ENCODE results near the gene TGIF1. TPM values are rescaled to one million over a fixed set of nuclear protein-coding genes. Genes with fewer than 3 reads are reported as not detected.
"Not testable (repeated sequence)": the region's sequence is repeated elsewhere in the genome, so short reads cannot be mapped to it uniquely, and the experiment has no call there.

Gene TGIF1
- total RNA-seq, 1 donor from 2014 or later: 14.1 TPM

DNA sequence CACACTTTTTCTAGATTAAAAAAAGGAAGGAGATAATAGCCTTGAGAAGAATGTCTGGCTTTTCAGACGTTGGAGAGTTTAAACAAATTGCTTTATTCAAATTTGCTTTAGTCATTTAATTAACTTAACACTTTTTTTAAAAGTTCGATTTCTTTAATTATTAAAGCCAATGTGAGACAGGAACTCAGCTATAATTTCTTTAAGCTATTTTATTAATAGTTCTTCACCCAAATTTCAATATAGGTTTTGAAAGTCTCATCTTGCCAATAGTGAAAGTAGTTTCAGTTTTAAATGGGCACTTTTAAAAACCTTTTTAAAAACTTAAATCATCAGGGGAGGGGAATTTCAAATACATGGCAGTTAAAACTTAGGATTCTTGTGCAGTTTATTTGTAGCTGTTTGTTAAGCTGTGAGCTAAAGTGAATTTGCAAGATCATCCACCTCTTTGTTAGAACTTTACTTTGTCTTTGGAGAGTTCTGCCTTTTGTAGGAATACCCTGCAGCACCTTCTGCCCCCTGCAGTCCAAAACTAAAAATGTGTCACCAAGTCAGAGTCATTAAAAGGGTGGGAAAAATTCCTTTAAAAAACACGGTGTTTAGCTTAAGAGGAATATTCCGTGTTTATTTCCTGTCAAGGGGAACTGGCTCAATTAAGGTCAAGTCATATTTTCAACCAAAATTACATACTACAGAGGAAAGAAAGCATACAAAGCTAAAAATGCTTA lies 4.6 kb downstream of the TGIF1 start:
- intact Hi-C loops (cut with micrococcal nuclease): loop anchor here (1.0 to 10.0 kb wide), 11 partner anchors 74 to 1783 kb away; no protein-coding TSS in a partner anchor

DNA sequence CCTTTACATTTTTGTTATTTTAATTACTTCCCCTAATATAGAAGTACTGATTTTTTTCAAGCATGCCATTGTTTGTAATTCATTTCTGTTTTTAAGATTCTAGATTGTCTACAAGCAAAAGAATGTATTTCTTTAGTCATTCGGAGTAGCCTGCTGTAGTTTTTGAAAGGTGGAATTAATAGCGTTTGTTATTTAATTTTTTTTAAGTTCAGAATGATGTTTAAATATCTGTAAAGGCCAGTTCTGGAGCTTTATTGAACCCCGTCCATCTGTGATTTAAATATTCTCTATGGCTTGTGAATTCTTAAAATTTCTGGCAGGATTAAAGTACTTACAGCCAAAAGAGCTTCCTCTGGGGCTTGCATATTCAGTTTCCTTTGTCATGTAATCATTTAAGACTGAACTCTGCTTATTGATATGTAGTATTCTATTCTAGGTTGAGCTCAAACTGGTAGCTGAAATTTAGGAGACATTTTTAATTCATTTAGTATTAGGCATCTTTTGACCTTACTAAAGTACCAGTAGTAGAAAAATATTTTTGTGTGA lies 5.2 kb downstream of the TGIF1 start:
- intact Hi-C loops (cut with micrococcal nuclease): loop anchor here (2.0 to 10.0 kb wide), 2 partner anchors 130 to 540 kb away; no protein-coding TSS in a partner anchor

GRCh38 chr18:3455907-3456685 lies 6.1 kb downstream of the TGIF1 start:
- intact Hi-C loops (cut with micrococcal nuclease): loop anchor here (2.0 to 10.0 kb wide), 2 partner anchors 131 to 539 kb away; no protein-coding TSS in a partner anchor

- intact Hi-C loops (cut with micrococcal nuclease): loop anchor here (10.0 kb wide), 1 partner anchor 538 kb away; no protein-coding TSS in a partner anchor
These were observed 6.7 kb downstream of the TGIF1 start for GRCh38 chr18:3456686-3457069.

- intact Hi-C loops (cut with micrococcal nuclease): loop anchor here (10.0 kb wide), 1 partner anchor 538 kb away; no protein-coding TSS in a partner anchor
These were observed 7.3 kb downstream of the TGIF1 start for GRCh38 chr18:3457261-3457724.

- intact Hi-C loops (cut with micrococcal nuclease): loop anchor here (10.0 kb wide), 1 partner anchor 536 kb away; no protein-coding TSS in a partner anchor
These were observed 8.4 kb downstream of the TGIF1 start for GRCh38 chr18:3458378-3458777.

GRCh38 chr18:3458952-3459853 lies 9.2 kb downstream of the TGIF1 start:
- intact Hi-C loops (cut with micrococcal nuclease): loop anchor here (10.0 kb wide), 1 partner anchor 536 kb away; no protein-coding TSS in a partner anchor

DNA sequence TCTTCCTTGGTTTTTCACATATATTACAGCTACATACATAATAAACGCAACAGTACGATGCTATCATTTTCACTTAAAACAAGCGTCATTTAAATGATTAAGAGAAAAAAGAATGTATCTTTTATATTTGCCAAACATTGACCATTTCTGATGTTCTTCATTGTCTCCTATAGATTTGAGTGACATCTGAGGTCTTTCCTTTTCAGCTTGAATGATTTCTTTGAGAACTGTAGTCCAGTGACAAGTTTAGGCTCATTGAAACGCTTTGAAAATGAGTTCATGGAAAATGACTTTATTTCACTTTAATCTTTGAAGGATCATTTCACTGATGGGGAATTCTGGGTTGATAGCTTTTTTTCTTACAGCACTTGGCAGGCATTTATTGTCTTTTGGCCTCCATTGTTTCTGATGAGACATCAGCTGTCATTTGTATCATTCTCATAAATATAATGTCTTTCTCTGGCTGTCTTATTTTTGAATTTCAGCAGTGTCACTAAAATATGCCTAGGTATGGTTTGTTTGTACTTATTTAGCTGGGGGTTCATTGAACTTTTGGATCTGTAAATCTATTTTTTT lies 10.9 kb downstream of the TGIF1 start:
- intact Hi-C loops (cut with micrococcal nuclease): no loop called here

- intact Hi-C loops (cut with micrococcal nuclease): no loop called here
These were observed 11.7 kb downstream of the TGIF1 start for GRCh38 chr18:3461704-3462103.

- intact Hi-C loops (cut with micrococcal nuclease): no loop called here
These were observed 13.1 kb downstream of the TGIF1 start for GRCh38 chr18:3463051-3463450.

DNA sequence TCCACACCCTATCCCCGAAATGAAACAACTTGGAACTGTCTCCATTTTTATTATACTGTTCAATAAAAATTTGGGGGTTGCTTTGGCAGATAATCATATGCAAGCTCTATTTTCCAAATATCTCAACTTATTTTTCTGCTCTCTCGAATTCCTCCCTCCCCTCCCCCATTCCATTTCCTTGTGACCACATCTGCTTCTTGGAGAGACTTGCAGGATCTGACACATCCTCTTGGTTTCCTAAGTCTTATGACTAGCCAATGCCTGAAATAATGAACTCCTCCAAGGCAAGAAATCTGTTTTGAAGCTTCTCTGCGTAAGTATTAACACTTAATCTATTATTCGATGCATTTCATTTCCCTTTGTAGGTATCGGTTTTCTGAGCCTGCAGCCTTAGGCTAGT lies 16.1 kb downstream of the TGIF1 start:
- intact Hi-C loops (cut with micrococcal nuclease): no loop called here

DNA sequence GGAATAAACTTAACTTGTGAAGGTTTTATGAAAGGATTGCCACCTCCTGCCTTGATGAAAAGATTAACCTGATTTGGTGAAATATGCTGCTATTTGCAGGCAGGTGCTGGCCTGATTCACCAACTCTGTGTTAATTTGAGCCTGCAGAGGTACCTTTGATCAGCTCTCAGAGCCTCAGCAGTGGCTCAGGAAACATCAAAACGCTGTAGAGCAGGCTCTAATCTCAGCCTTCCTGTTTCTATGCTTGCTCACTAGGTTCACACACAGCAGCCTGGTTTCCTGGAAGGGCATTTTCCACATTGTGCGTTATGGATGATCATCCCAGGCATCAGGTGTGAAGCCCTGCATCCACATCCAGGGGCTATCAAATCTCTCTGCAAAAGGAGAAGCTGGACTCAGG lies 16.9 kb downstream of the TGIF1 start:
- intact Hi-C loops (cut with micrococcal nuclease): no loop called here

DNA sequence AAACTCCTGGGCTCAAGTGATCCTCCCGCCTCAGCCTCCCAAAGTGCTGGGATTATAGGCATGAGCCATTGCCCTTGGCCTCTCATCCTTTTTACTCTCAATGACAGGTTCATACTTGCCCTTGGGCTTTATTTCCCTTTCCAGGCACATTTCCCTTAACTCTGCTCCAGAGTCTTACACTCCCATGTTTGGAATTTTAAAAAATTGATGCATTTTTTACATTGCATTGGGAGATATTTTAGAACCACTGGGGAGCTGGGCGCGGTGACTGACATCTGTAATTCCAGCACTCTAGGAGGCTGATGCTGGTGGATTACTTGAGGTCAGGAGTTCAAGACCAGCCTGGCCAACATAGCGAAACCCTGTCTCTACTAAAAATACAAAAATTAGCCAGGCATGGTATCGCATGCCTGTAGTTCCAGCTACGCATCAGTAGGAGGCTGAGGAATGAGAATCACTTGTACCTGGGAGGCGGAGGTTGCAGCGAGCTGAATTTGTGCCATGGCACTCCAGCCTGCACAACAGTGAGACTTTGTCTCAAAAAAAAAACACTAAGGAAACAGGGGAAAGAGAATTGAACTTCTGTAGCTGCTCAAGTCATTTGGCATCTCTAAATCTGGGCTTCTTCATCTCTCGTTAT lies 18.2 kb downstream of the TGIF1 start:
- intact Hi-C loops (cut with micrococcal nuclease): no loop called here

DNA sequence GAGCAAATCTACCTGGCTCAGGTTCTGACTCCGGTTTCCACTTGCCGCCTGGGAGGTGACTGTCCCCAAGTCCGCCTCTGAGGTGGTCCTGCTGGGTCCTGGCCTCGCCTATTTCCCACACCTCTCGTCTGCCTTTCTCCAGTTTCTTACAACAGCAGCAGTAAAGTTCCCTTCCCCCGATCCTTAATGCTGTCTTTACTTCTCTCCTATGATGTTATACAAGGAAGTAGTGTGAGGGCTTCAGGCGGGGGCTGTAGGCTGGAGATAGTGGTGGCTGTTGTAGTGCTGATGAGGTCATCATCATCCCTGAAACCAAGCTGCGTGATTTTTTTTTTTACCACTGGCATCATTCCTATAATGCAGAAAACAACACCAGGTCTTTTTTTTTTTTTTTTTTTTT lies 18.9 kb downstream of the TGIF1 start:
- intact Hi-C loops (cut with micrococcal nuclease): no loop called here

GRCh38 chr18:3471141-3471648 lies 21.2 kb downstream of the TGIF1 start:
- intact Hi-C loops (cut with micrococcal nuclease): no loop called here

- intact Hi-C loops (cut with micrococcal nuclease): not testable (repeated sequence)
These were observed 22.1 kb downstream of the TGIF1 start for GRCh38 chr18:3472121-3472520.

DNA sequence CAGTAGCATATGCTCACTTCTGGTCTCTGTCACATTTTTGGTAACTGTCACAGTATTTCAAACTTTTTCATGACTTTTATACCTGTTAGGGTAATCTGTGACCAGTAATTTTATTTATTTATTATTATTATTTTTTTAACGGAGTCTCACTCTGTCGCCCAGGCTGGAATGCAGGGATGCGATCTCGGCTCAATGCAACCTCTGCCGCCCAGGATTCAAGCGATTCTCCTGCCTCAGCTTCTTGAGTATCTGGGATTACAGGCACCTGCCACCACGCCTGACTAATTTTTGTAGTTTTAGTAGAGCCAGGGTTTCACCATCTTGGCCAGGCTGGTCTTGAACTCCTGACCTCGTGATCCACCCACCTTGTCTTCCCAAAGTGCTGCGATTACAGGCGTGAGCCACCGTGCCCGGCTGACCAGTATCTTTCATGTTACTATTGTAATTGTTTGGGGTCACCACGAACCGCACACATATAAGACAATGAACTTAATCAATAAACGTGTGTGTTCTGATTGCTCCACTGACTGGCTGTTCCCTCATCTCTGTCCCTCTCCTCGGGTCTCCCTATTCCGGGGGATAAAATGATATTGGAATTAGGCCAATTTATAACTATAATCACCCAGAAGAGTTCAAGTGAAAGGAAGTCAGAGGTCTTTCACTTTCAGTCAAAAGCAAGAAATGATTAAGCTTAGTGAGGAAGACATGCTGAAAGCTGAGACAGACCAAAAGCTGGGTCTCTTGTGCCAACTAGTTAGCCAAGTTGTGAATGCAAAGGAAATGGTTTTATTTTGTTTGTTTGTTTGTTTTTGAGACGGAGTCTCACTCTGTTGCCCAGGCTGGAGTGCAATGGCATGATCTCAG lies 22.9 kb downstream of the TGIF1 start:
- intact Hi-C loops (cut with micrococcal nuclease): no loop called here

DNA sequence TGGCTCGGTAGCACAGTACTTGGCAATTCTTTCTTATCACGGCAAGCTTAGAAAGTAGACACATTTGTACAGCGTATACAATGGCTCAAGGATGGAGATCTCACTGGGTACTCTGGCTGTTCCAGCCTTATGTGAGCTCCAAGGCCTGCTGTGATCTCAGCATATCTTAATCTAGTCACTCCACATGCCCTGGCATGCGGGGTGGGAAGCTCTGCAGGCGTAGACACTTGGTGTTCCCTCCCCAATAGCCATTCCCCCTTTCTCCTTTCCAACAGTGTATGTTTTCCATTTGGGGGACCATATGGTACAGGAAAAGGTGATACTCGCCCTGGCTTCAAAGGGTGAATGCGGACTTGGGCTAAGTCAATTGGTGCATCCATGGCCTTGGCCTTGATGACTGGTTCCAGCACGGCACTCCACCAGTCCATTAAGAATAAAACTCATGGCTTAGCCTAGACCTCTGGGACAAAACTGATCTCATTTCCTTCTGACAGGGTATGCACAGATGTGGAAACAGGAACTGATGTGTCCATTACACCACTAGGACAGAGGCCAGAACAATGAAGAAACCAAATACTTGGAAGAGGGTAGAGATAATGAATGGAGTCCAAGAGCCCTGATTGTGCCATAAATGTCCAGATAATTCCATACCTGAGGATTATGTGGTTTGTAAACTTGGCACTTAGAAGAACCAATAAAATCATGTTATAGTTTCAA lies 28.4 kb downstream of the TGIF1 start:
- intact Hi-C loops (cut with micrococcal nuclease): no loop called here

Data from T-helper 1 cell treated with Interleukin-12 subunit alpha and Interleukin-12 subunit beta and Interleukin-4 antibody, amounts not matched to agents 30 ng/mL and 1 ng/mL, for 36 hours (primary cell).